ENCODE data around the gene RALY.
"Not testable (repeated sequence)": the region's sequence is repeated elsewhere in the genome, so short reads cannot be mapped to it uniquely, and the experiment has no call there.

Gene RALY

DNA sequence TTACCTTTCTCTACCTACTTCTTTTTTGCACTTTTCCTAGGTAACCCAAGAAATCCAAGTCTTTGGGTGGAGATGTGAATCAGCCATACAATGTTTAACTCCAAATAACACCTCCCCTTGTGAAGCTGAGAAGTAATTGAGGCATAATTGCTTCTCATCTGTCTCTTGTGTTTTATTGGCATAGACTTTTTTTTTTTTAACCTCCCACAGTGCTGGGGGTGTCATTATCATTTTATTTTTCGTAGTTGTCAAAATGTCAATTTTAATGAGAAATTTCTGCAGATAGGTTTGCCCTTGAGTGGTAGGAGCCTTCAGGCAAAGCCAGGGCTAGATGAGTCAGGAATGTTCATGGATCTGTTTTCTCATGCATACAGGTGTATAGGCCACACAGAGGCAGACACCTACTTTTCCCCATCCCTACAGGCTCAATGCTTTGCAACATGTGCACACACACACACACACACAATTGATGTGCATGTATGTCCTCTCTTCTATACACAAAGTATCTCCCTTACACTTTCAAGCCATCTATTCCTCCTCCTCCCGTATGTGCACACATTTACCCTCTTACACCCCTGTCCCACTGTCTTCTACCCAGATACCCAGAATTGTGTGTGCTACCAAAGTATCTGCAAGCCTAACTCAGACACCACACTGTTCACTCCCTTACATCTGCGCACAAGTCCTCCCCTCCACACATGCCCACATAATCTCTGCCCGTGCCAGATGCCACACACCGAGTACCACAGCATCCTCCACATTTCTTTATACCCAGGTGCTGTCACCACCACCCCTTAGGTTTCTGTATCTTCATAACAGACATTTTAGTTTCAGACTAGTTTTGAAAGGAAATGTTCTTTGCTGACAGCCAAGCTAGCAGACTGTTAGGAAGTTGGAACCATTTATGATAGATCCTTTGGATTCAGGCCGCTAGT lies 22.0 kb downstream of the RALY start:
- no peak for DNase-seq (ENCODE audit: low spot score)

DNA sequence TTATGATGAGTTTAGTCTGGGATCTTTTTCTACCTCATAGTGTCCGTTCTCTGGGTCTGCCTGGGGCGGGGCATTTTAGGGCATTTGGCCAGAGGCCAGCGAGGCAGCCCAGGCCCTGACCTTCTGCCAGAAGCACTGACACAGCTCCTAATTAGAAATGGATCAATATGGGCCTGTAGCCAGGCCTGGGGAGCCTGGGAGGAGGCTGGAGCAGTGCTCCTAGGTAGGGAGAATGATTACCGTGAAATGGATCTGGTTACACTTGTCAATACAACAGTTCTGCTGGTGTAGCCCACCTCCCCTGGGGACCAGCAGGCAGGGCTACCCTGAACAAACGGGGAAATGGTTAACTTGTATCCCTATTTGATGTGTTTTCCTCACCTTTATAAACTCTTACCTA lies 23.0 kb downstream of the RALY start:
- no peak for DNase-seq (ENCODE audit: low spot score)

DNA sequence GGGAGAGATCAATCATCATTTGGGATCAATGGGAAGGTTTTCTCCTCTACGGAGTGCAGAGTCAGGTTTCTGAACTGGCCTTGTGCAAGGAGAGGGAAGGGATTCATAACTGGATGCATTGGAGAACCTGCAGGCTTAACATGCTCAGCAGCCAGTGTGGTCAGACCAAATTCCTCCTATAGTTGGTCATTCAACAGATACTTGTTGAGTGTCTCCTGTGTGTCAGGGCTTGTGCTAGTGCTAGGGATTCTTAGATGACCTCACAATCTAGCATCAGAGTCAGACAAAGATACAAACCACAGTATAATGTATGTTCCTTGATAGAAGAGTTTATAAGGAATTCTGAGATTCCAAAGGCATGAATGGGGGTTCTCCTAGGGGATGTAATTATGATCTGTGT lies 23.9 kb downstream of the RALY start:
- DNase-seq (ENCODE audit: low spot score): no peak

DNA sequence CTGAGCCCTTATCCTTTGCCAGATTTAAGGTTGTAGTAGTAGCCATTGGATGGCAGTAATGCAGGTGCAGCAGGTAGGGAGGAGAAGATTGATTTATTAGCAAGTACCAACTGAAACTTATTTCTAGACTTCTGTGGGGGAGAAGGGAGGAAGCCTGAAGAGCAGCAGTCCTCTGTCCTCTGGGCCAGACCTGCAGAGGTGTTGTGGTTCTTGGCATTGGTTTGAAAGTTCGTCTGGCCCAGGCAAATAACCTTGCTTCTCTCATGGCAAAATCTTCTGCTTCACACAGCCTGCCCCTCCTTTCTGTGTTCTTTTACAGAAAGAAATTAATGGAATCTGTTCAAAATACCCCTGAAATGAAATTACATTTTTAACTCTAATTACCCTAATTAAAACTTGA lies 24.5 kb downstream of the RALY start:
- DNase-seq (ENCODE audit: low spot score): no peak

DNA sequence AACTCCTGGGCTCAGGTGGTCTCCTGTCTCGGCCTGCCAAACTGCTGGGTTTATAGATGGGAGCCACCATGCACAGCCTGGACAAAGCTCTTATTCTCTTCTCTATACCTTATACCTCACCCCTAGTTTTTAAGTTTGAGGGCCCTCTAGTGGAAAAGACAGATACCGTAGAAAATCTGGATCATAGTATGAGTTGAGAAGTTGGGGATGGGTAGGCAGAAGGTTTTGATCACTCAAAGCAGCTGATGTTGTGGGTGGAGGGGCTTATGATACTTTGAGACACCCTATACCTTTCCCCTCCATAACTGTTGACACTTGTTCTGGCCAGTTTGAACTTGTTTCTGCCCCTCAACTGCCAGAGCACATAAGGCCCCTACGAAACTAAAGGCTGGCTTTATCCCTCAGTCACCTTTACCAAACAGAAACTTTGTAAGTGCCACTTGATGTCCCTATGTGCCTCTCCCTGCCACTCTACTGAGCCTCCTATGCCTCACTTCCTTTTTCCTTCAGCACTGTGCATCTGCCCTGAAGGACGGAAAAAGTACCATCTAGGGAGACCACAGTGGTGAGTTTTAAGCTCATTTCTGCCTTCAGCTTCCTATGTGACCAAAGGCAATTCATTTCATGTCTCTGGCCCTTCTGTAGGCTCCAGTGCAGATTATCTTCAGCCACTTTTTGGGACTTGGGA lies 28.6 kb downstream of the RALY start:
- peak; percentile 69 for DNase-seq (ENCODE audit: low spot score)

GRCh38 chr20:34022839-34023234 lies 29.1 kb downstream of the RALY start:
- DNase-seq (ENCODE audit: low spot score): no peak

- DNase-seq (ENCODE audit: low spot score): no peak
Observed at GRCh38 chr20:34023937-34024722, 30.4 kb downstream of the RALY start.

GRCh38 chr20:34024723-34025351 lies 31.1 kb downstream of the RALY start:
- peak; percentile 30 for DNase-seq (ENCODE audit: low spot score)

DNA sequence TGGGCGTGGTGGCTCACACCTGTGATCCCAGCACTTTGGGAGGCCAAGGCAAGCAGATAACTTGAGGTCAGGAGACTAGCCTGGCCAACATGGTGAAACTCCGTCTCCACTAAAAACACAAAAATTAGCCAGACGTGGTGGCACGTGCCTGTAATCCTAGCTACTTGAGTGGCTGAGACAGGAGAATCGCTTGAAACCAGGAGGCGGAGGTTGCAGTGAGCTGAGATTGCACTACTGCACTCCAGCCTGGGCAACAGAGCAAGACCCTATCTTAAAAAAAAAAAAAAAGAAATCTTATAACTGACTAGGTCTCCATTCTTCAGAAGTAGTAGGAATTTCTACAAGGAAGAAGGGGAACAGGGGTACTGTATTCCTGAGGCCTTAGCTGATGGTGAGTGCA lies 34.3 kb downstream of the RALY start:
- DNase-seq (ENCODE audit: low spot score): not testable (repeated sequence)

DNA sequence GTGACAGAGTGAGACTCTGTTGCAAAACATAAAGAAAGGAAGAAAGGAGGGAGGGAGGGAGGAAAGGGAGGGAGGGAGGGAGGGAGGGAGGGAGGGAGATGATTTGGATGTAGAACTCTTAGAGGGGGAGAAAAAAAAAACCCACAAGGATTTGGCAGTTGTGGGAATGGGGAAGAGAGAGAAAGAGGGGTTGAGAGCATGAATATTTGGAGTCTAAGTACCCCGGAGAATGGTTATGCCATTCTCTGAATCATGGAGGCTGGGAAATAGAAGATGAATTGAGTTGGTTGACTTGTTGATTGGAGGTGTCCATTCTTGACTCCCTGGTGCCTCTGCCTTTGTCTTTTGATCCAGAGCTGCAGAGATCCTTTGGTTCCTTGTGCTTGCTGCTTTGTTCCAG lies 35.7 kb downstream of the RALY start:
- no peak for DNase-seq (ENCODE audit: low spot score)

DNA sequence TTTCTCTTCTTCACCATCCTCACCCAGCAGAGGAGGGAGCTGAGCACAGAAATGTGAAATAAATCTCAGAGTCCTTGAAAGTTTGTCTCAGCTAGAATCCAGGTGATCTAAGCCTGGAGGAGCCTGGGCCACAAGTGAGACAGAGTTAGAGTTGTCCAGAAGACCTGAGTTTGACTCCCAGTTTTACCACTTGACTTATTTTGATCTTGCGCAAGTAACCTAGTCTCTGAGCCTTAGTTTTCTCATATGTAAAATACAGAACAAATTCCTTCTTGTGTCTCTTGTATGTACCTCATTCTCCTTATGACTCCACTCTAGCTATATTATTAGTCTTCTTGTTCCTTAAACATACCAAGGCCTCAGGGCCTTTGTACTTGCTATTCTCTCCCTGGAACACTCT lies 36.7 kb downstream of the RALY start:
- DNase-seq (ENCODE audit: low spot score): no peak

GRCh38 chr20:34033903-34034302 lies 40.2 kb downstream of the RALY start:
- DNase-seq (ENCODE audit: low spot score): no peak

DNA sequence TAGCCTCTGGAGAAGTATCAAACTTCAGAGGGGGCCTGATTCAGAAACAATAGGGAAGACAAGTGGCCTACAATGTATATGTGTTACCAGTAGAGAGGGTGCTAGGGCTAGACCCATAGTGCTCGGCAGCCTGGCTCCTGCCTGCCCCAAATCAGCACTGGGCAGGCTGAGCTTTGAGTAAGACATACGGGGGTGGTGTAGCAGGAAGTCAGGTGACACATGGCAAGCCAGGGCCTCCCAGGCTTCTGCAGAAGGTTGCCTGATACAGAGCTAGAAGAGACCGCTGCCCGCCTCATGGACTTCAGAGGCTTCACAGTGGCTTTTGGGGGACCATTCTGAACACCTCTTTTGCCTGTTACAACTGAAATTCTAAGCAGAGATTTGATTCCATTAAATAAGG lies 43.4 kb downstream of the RALY start:
- DNase-seq (ENCODE audit: low spot score): no peak

DNA sequence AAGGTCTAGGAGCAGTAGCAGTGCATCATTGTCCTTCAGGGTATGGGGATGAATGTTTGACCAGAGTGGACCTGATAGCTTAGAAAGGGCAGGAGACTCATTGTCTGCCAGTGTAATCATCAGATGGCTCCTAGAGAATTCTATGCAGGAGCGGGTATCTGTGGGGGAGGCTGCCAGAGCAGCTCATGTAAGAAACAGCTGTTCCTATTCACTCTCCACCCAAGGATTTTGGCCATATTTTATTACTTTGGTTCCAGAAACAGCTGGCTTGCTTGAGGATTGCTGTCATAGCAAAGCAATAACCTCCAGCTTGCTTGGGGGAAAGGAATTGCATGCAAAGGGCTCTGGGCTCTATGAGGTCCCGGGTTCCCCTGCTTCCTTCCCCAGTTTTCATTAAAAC lies 44.1 kb downstream of the RALY start:
- DNase-seq (ENCODE audit: low spot score): no peak

DNA sequence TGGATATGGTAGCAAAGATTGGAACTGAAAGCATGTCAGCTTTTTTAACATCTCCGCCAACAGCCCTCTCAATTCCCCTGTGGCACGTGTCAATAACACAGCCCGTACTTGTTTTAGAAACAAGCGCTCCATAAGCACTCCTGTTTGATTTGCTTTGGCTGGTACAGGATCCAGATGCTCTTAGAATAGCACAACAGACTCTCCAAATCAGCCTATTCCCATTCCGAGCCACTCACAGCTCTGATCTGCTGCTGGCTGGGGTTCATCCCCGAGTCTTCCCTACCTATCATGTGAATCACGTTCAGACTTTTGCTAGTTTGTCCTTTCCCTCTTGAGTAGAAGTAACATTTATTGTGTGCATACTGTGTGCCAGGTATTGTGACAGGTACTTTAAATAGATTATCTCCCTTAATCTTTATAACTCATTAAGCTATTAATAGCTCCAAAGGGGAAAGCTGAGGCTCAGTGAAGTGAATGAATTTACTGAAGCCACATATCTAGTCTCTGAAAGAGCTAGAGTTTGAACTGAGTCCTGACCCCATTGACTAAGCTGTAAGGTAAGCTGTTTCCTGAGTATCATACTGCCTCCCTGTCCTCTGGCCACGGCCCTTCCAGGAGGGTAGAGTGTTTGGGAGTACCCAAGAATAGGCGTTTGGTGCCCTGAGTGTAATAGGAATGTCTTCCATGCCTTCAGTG lies 46.7 kb downstream of the RALY start:
- no peak for DNase-seq (ENCODE audit: low spot score)

DNA sequence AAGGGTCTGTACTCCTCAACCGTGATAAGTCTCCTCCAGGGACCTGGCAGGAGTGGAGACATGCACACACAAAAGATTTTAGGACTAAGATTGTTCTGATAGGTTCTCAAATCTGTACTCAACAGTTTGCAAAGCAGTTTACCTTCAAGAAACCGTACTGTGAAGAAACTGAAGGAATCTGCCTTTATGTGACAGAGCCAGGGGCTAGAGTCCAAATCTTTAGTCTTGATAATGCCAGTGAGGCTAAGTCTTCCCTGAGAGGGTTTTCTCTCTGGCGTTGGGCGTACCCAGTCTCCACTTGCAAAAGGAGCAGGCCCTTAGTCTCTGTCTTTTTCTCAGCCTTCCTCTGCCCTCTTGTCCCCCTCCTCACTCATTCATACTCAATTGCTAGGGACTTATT lies 47.5 kb downstream of the RALY start:
- DNase-seq (ENCODE audit: low spot score): no peak

DNA sequence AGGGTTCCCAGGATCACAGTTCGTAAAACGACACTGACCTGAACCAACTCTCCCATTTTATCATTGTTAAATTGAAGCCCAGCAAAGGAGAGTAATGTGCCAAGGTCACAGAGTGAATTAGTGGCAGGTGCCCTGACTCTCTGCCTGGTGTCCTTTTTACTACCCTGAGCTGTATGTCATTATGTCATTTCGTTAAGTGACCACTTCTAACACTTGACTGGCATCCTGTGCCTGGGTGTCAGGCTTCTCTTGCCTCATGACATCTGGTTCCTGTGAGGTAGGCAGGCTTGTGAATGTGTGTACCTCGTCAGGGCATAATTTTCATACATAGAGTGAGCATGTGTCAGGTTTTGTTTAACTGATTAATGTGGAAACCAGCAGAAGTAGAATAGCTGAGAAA lies 48.6 kb downstream of the RALY start:
- no peak for DNase-seq (ENCODE audit: low spot score)

GRCh38 chr20:34043025-34043424 lies 49.3 kb downstream of the RALY start:
- DNase-seq (ENCODE audit: low spot score): no peak

DNA sequence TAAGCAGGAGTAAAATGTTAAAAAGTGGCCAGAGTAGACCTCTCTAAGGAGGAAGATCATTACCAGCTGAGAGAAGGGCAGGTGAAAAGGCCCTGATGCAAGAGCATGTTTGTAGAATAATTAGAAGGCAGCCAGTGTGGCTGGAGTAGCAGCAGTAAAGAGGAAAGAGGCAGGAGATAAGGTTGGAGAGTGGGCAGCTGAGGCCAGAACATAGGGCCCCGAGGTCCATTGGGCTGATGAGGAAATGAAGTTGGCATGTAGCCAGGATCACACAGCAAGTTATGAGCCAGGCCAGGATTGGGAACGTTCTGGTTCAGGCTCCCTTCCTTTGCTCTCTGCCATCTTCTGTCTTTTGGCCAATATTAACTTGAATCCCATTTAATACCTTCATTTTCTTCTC lies 51.6 kb downstream of the RALY start:
- DNase-seq (ENCODE audit: low spot score): no peak

DNA sequence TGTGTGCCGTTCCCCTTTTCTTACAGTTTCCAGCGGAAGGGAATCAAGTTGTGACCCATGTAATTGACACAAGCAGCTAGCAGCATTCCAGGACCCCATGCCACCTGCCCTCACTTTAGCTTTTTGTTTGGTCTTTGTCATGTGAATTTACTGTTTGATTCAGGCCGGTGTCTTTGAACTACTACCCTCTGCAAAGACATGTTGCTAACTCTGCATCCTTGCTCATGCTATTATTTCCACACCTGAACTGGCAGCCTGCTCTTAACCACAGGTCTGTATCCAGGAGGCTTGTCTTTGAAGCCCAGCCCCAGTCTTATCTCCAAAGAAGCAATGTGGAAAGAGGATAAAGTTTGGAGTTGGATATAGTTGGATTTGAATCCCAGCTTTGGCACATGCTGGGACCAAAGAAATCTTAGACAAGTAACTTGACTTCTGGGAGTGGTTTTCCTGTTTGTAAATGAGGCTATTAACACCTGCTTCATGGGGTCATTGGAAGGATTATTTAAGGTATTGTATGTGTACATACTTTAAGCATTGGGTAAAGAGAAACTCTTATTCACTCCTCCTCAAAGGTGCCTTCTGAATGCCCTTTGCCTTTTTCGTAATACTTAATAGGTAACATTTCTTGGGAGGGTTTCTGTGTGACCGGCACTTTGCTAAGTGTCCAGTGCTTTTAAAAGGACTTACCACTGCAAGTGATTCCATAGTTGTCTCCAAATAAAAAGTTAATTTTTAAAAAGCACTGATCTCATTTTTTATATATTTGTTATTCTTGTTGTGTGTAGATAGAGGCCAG lies 52.4 kb downstream of the RALY start:
- no peak for DNase-seq (ENCODE audit: low spot score)
